PC-9 (cell line): Measurements from ENCODE around the gene UNC119.

ENCODE experiments used
- CTCF ChIP-seq: fragments of 200-600 bp; sonication (generic); conservative IDR thresholded peaks from 2 replicates; pipeline ENCODE4 v1.6.1; 2017; ENCODE audit warnings: mixed run types, antibody characterized with exemption, mild to moderate bottlenecking, moderate library complexity
- EZH2 ChIP-seq: fragments of 200-600 bp; sonication (generic); IDR thresholded peaks from 2 replicates; pipeline ENCODE4 v1.8.0; 2017; ENCODE audit warnings: antibody characterized with exemption, low read depth

GRCh38 chr17:28540231-28540630 is 12.2 kb downstream of the UNC119 start:
- TF ChIP-seq CTCF (no peak), EZH2 (no peak)
